Stimulated activated CD4-positive, alpha-beta T cell treated with anti-CD3 and anti-CD28 coated beads, Interleukin-15, amount 100 ng/mL, for 24 hours (primary cell): ENCODE measurements around the gene GAREM1.
"Not testable (repeated sequence)": the region's sequence is repeated elsewhere in the genome, so short reads cannot be mapped to it uniquely, and the experiment has no call there.

Source experiments
- DNase-seq: peaks from one replicate; pipeline ENCODE4 v3.0.0-alpha.2; 2020

The GAREM1 gene

GRCh38 chr18:32249147-32249929 is 221.3 kb downstream of the GAREM1 start:
- no peak for DNase-seq

- DNase-seq = no peak
Measured at GRCh38 chr18:32244881-32245280, 225.8 kb downstream of the GAREM1 start.

GRCh38 chr18:32243358-32243757 is 227.3 kb downstream of the GAREM1 start:
- DNase-seq = no peak

GRCh38 chr18:32242395-32242794 is 228.3 kb downstream of the GAREM1 start:
- DNase-seq = no peak

- no peak for DNase-seq
Measured at GRCh38 chr18:32238635-32239268, 231.9 kb downstream of the GAREM1 start.

GRCh38 chr18:32237049-32237448 is 233.6 kb downstream of the GAREM1 start:
- DNase-seq = no peak

GRCh38 chr18:32233348-32233747 is 237.3 kb downstream of the GAREM1 start:
- not testable (repeated sequence) for DNase-seq

- no peak for DNase-seq
Measured at GRCh38 chr18:32219431-32220018, 251.2 kb downstream of the GAREM1 start.

GRCh38 chr18:32216390-32216789 is 254.3 kb downstream of the GAREM1 start:
- DNase-seq = no peak

GRCh38 chr18:32213693-32214092 is 257.0 kb downstream of the GAREM1 start:
- no peak for DNase-seq
